AG04450 (cell line): ENCODE data around the gene KCNE5. TPM values are rescaled to one million over a fixed set of nuclear protein-coding genes. Genes with fewer than 3 reads are reported as not detected.
"Not testable (repeated sequence)": the region's sequence is repeated elsewhere in the genome, so short reads cannot be mapped to it uniquely, and the experiment has no call there.

Experiments
- CTCF ChIA-PET: fragments of 300-600, 350-600 bp; formaldehyde crosslinking; extraction: SDS; loops from one replicate; lab custom pipeline; 2022; ENCODE audit warnings: antibody characterized with exemption, inconsistent platforms; lab: Charles Lee
- POLR2A ChIA-PET: fragments of 350-600 bp; formaldehyde crosslinking; extraction: SDS; loops from one replicate; lab custom pipeline; 2021; ENCODE audit warnings: antibody characterized with exemption, inconsistent platforms; lab: Yijun Ruan, JAX
- DNase-seq: peaks from one replicate; pipeline ENCODE4 v3.0.0-alpha.2; 2011; ENCODE audit warnings: low read depth, low spot score
- H3K27ac ChIP-seq: one replicate; pipeline ENCODE4 v1.5.1; 2012; ENCODE audit warnings: low read depth, low read length, control low read depth
- H3K27me3 ChIP-seq: one replicate; pipeline ENCODE4 v1.6.0; 2012; ENCODE audit warnings: low read length; ENCODE audit not compliant: control insufficient read depth, insufficient read depth
- H3K4me3 ChIP-seq: 2 replicates; pipeline ENCODE4 v1.5.1; 2011; ENCODE audit warnings: mild to moderate bottlenecking, low read depth, low read length, control low read depth
- H3K9me3 ChIP-seq: 2 replicates; pipeline ENCODE4 v1.5.1; 2012; ENCODE audit warnings: low read length; ENCODE audit not compliant: control insufficient read depth, insufficient read depth
- CTCF ChIP-seq: IDR thresholded peaks from 2 replicates; pipeline ENCODE4 v1.5.1; 2011; ENCODE audit warnings: low read depth, low read length, control low read depth, inconsistent platforms
- polyA minus RNA-seq: library from RNA; depleted of rRNA, polyadenylated mRNA; stranded (reverse); fragments of >200 nt; gene quantifications from 2 replicates; pipeline ENCODE4 v1.2.3, GENCODE V29; 2011; rRNA and poly(A)+ RNA removed
- polyA plus RNA-seq: library from polyadenylated mRNA; depleted of rRNA; stranded (reverse); fragments of >200 nt; gene quantifications from 2 replicates; pipeline ENCODE4 v1.2.3, GENCODE V29; 2011; rRNA removed

The KCNE5 gene, protein sequence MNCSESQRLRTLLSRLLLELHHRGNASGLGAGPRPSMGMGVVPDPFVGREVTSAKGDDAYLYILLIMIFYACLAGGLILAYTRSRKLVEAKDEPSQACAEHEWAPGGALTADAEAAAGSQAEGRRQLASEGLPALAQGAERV
- 0.29 and 0.56 TPM in 2 replicates for polyA plus RNA-seq
- 1.3 and 1.9 TPM in 2 replicates for polyA minus RNA-seq

- ChIA-PET CTCF (interaction anchor here (0.7 to 1.2 kb wide), 3 partner anchors 9 to 266 kb away, joined by 3 to 7 read pairs (median 3); no protein-coding TSS in a partner anchor), POLR2A (no interaction called here)
- no peak for DNase-seq
- Histone ChIP-seq H3K27me3 (no peaks in the 10 kb centered on the region), H3K27ac (no peak within 1 kb of the TSS), H3K4me3 (no peak within 1 kb of the TSS), H3K9me3 (no peaks in the 10 kb centered on the region)
- TF ChIP-seq CTCF = no peak
Observed at GRCh38 chrX:109624641-109625616, at the start of gene KCNE5. Gene KCNE5, minus strand, starts transcription at chrX:109625172. Its CDS starts 152 bp downstream, at chrX:109625020.

- Histone ChIP-seq H3K27ac (no peak overlapping the region), H3K27me3 (no peaks in the 10 kb centered on the region), H3K4me3 (no peak overlapping the region), H3K9me3 (no peaks in the 10 kb centered on the region)
- CTCF ChIA-PET = no interaction called here
- no peak for TF ChIP-seq CTCF
- POLR2A ChIA-PET = no interaction called here
- DNase-seq = no peak
Observed at GRCh38 chrX:109672239-109672638, 47.3 kb upstream of the KCNE5 start.

DNA sequence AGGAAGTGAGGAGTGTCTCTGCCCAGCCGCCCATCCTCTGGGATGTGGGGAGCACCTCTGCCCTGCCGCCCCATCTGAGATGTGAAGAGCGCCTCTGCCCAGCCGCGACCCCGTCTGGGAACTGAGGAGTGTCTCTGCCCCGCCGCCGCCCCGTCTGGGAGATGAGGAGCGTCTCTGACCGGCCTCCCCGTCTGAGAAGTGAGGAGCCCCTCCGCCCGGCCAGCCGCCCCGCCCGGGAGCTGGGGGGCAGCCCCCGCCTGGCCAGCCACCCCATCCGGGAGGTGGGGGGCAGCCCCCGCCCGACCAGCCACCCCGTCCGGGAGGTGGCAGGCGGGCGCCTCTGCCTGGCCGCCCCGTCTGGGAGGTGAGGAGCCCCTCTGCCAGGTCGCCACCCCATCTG lies 46.2 kb upstream of the KCNE5 start:
- DNase-seq, H3K9me3 ChIP-seq, H3K27ac ChIP-seq, H3K27me3 ChIP-seq, H3K4me3 ChIP-seq, POLR2A ChIA-PET, CTCF ChIA-PET: not testable (repeated sequence)

GRCh38 chrX:109667986-109668385 lies 43.0 kb upstream of the KCNE5 start:
- POLR2A ChIA-PET = no interaction called here
- Histone ChIP-seq H3K27me3 (no peaks in the 10 kb centered on the region), H3K9me3 (no peaks in the 10 kb centered on the region), H3K27ac (no peak overlapping the region), H3K4me3 (no peak overlapping the region)
- TF ChIP-seq CTCF = no peak
- CTCF ChIA-PET = interaction anchor here (1.0 kb wide), 1 partner anchor 223 kb away, joined by 3 read pairs; no protein-coding TSS in a partner anchor
- DNase-seq = no peak

GRCh38 chrX:109660435-109661143 lies 35.6 kb upstream of the KCNE5 start:
- no peak for DNase-seq

More at GRCh38 chrX:109660435-109661143, 35.6 kb upstream of the KCNE5 start:
- ChIA-PET CTCF (no interaction called here), POLR2A (no interaction called here)
- TF ChIP-seq CTCF = no peak
- Histone ChIP-seq H3K9me3 (no peaks in the 10 kb centered on the region), H3K4me3 (no peak overlapping the region), H3K27me3 (no peaks in the 10 kb centered on the region), H3K27ac (no peak overlapping the region)
